ENCODE measurements around the gene APAF1. TPM values are rescaled to one million over a fixed set of nuclear protein-coding genes. Genes with fewer than 3 reads are reported as not detected.

APAF1 gene
- total and polyA plus RNA-seq, 2 donors (not counting 1 experiment from before 2014, with no cell fraction given) = 9.1 to 36.9 TPM

GRCh38 chr12:98691351-98691750 is 46.3 kb downstream of the APAF1 start:
- no peaks in the 10 kb centered on the region for H3K4me1 ChIP-seq (ENCODE audit: control insufficient read depth in 2 of 2, insufficient read depth in 2 of 2, low read length in 2 of 2)
- peaks cover 4 to 49% of the 10 kb centered on the region in 2 experiments for H3K36me3 ChIP-seq (replicated peaks in 1 of 2; ENCODE audit: control extremely low read depth in 1 of 2, control insufficient read depth in 1 of 2, extremely low read depth in 1 of 2, insufficient read depth in 2 of 2, low read length in 1 of 2)
- no peak for ATAC-seq (ENCODE audit: low read depth)
- Mint-ChIP-seq H3K9me3 (ENCODE audit: insufficient read depth) (no peaks in the 10 kb centered on the region), H3K27ac (no peak overlapping the region), H3K27me3 (no peaks in the 10 kb centered on the region), H3K4me1 (peaks cover 2% of the 10 kb centered on the region), H3K4me3 (no peak overlapping the region)
- H3K4me3 ChIP-seq (ENCODE audit: control extremely low read depth in 1 of 5, extremely low read depth in 1 of 5, insufficient read depth in 1 of 5, low read depth in 2 of 5, low read length in 4 of 5) = no peak overlapping the region
- no peak for DNase-seq
- ChIA-PET CTCF (no interaction called here), POLR2A (no interaction called here)
- H3K27ac ChIP-seq (ENCODE audit: low read length in 2 of 2) = no peak overlapping the region
- no peak overlapping the region for H3K9ac ChIP-seq (ENCODE audit: low read length)
- no peaks in the 10 kb centered on the region for H3K9me3 ChIP-seq (ENCODE audit: control extremely low read depth in 1 of 3, control insufficient read depth in 2 of 3, insufficient read depth in 1 of 3, low read length in 2 of 3)
- H4K20me1 ChIP-seq (ENCODE audit: control insufficient read depth, insufficient read depth, low read length, poor library complexity, severe bottlenecking) = no peaks in the 10 kb centered on the region
- no peak overlapping the region for H3K4me2 ChIP-seq (replicated peaks; ENCODE audit: low read depth, low read length, poor library complexity, severe bottlenecking)
- H2AFZ ChIP-seq (ENCODE audit: insufficient read depth, low read depth, low read length, poor library complexity, severe bottlenecking) = no peak overlapping the region
- H3K79me2 ChIP-seq (ENCODE audit: control insufficient read depth, insufficient read depth, low read length) = no peaks in the 10 kb centered on the region
- no peaks in the 10 kb centered on the region for H3K27me3 ChIP-seq (replicated peaks in 1 of 4; ENCODE audit: control extremely low read depth in 1 of 4, control insufficient read depth in 3 of 4, insufficient read depth in 4 of 4, low read length in 3 of 4)
- intact Hi-C loops (cut with micrococcal nuclease) = no loop called here
- no peak for TF ChIP-seq CTCF (IDR thresholded peaks at IDR 0.05)

- Histone ChIP-seq H3K4me1 (ENCODE audit: control insufficient read depth in 2 of 2, insufficient read depth in 2 of 2, low read length in 2 of 2) (no peaks in the 10 kb centered on the region), H3K36me3 (replicated peaks in 1 of 2; ENCODE audit: control extremely low read depth in 1 of 2, control insufficient read depth in 1 of 2, extremely low read depth in 1 of 2, insufficient read depth in 2 of 2, low read length in 1 of 2) (peaks cover 2 to 47% of the 10 kb centered on the region in 2 experiments), H4K20me1 (ENCODE audit: control insufficient read depth, insufficient read depth, low read length, poor library complexity, severe bottlenecking) (no peaks in the 10 kb centered on the region), H3K4me3 (ENCODE audit: control extremely low read depth in 1 of 5, extremely low read depth in 1 of 5, insufficient read depth in 1 of 5, low read depth in 2 of 5, low read length in 4 of 5) (no peak overlapping the region), H3K79me2 (ENCODE audit: control insufficient read depth, insufficient read depth, low read length) (no peaks in the 10 kb centered on the region), H3K27me3 (replicated peaks in 1 of 4; ENCODE audit: control extremely low read depth in 1 of 4, control insufficient read depth in 3 of 4, insufficient read depth in 4 of 4, low read length in 3 of 4) (no peaks in the 10 kb centered on the region), H3K4me2 (replicated peaks; ENCODE audit: low read depth, low read length, poor library complexity, severe bottlenecking) (no peak overlapping the region), H2AFZ (ENCODE audit: insufficient read depth, low read depth, low read length, poor library complexity, severe bottlenecking) (no peak overlapping the region), H3K9ac (ENCODE audit: low read length) (no peak overlapping the region), H3K27ac (ENCODE audit: low read length in 2 of 2) (no peak overlapping the region), H3K9me3 (ENCODE audit: control extremely low read depth in 1 of 3, control insufficient read depth in 2 of 3, insufficient read depth in 1 of 3, low read length in 2 of 3) (no peaks in the 10 kb centered on the region)
- POLR2A ChIA-PET = no interaction called here
- peaks cover 2% of the 10 kb centered on the region for H3K4me1 Mint-ChIP-seq
- no peak for ATAC-seq (ENCODE audit: low read depth)
- no peak for TF ChIP-seq EZH2 (IDR thresholded peaks at IDR 0.05; ENCODE audit: borderline replicate concordance, insufficient read depth, low read depth, low read length, poor library complexity, severe bottlenecking)
- no peak for TF ChIP-seq CTCF (IDR thresholded peaks at IDR 0.05)
- intact Hi-C loops (cut with micrococcal nuclease) = no loop called here
- H3K27me3 Mint-ChIP-seq = no peaks in the 10 kb centered on the region
- whole genome bisulfite sequencing (ENCODE audit: insufficient coverage) = 95% methylated on average over 4 of the region's 8 CpGs
- H3K4me3 Mint-ChIP-seq = no peak overlapping the region
- CTCF ChIA-PET = no interaction called here
- H3K27ac Mint-ChIP-seq = no peak overlapping the region
- no peaks in the 10 kb centered on the region for H3K9me3 Mint-ChIP-seq (ENCODE audit: insufficient read depth)
- no peak for DNase-seq
These were observed 51.1 kb downstream of the APAF1 start for GRCh38 chr12:98696036-98696646.
